ENCODE measurements around the gene ASB4.

ASB4 gene

GRCh38 chr7:95584769-95585425, 99.2 kb downstream of the ASB4 start:
- Histone ChIP-seq H3K27me3 (ENCODE audit: insufficient read depth, poor library complexity, severe bottlenecking) (no peaks in the 10 kb centered on the region), H3K4me3 (replicated peaks; ENCODE audit: insufficient read depth, low read length) (no peak overlapping the region), H3K27ac (replicated peaks) (no peak overlapping the region)
- no peak for DNase-seq (ENCODE audit: low read depth in 1 of 2, low spot score in 1 of 2)
- TF ChIP-seq GABPA (IDR thresholded peaks at IDR 0.05; ENCODE audit: low read depth) = no peak
- no peak for TF ChIP-seq REST (IDR thresholded peaks at IDR 0.05; ENCODE audit: insufficient replicate concordance, low read depth)
- TF ChIP-seq POLR2AphosphoS5 (IDR thresholded peaks at IDR 0.05; ENCODE audit: low read depth) = no peak
- TF ChIP-seq CTCF (IDR thresholded peaks at IDR 0.05; ENCODE audit: insufficient read depth, low read length) = no peak
- no peak for TF ChIP-seq SPI1 (IDR thresholded peaks at IDR 0.05; ENCODE audit: borderline replicate concordance, low read depth)

GRCh38 chr7:95585426-95585789, 99.7 kb downstream of the ASB4 start:
- H3K27me3 ChIP-seq (ENCODE audit: insufficient read depth, poor library complexity, severe bottlenecking) = no peaks in the 10 kb centered on the region
- no peak overlapping the region for H3K27ac ChIP-seq (replicated peaks)
- no peak for DNase-seq (ENCODE audit: low read depth in 1 of 2, low spot score in 1 of 2)
- TF ChIP-seq REST (IDR thresholded peaks at IDR 0.05; ENCODE audit: insufficient replicate concordance, low read depth) (no peak), CTCF (IDR thresholded peaks at IDR 0.05; ENCODE audit: insufficient read depth, low read length) (no peak), POLR2AphosphoS5 (IDR thresholded peaks at IDR 0.05; ENCODE audit: low read depth) (no peak), SPI1 (IDR thresholded peaks at IDR 0.05; ENCODE audit: borderline replicate concordance, low read depth) (no peak), GABPA (IDR thresholded peaks at IDR 0.05; ENCODE audit: low read depth) (no peak)
- H3K4me3 ChIP-seq (replicated peaks; ENCODE audit: insufficient read depth, low read length) = no peak overlapping the region

GRCh38 chr7:95586951-95587301, 101.2 kb downstream of the ASB4 start:
- TF ChIP-seq GABPA (IDR thresholded peaks at IDR 0.05; ENCODE audit: low read depth) (no peak), REST (IDR thresholded peaks at IDR 0.05; ENCODE audit: insufficient replicate concordance, low read depth) (no peak), POLR2AphosphoS5 (IDR thresholded peaks at IDR 0.05; ENCODE audit: low read depth) (no peak), SPI1 (IDR thresholded peaks at IDR 0.05; ENCODE audit: borderline replicate concordance, low read depth) (no peak), CTCF (IDR thresholded peaks at IDR 0.05; ENCODE audit: insufficient read depth, low read length) (no peak)
- DNase-seq (ENCODE audit: low read depth in 1 of 2, low spot score in 1 of 2) = no peak
- H3K4me3 ChIP-seq (replicated peaks; ENCODE audit: insufficient read depth, low read length) = no peak overlapping the region
- H3K27ac ChIP-seq (replicated peaks) = no peak overlapping the region
- H3K27me3 ChIP-seq (ENCODE audit: insufficient read depth, poor library complexity, severe bottlenecking) = no peaks in the 10 kb centered on the region

All from HL-60 (cell line).